ENCODE data around the gene PSTPIP2.
A peak's percentile ranks its signal among the peaks of the same experiment; 100 is the strongest.

The PSTPIP2 gene

DNA sequence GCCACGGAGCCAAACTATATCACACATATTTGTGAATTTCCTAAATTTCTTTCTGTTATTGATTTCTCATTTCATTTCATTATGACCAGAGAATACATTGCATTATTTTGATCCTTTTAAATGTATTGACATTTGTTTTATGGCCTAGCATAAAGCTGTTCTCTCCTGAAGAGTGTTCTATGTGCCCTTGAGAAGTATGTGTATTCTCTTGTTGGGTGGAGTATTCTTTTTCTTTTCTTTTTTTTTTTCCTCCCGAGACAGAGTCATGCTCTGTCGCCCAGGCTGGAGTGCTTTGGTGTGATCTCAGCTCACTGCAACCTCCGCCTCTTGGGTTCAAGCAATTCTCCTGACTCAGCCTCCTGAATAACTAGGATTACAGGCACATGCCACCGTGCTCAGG lies 37.3 kb upstream of the PSTPIP2 start:
- Histone ChIP-seq H3K4me3 (ENCODE audit: low read length, poor library complexity, severe bottlenecking) (no peak overlapping the region), H4K20me1 (ENCODE audit: insufficient read depth, low read length, poor library complexity, severe bottlenecking) (peaks cover 8% of the 10 kb centered on the region), H3K4me2 (ENCODE audit: low read depth, low read length, poor library complexity, severe bottlenecking) (peak overlapping the region; percentile 54), H3F3A (ENCODE audit: low read depth) (no peaks in the 10 kb centered on the region), H3K4me1 (ENCODE audit: insufficient read depth, low read length, poor library complexity, severe bottlenecking) (peaks cover 36% of the 10 kb centered on the region), H3K9ac (ENCODE audit: low read depth, low read length, poor library complexity, severe bottlenecking) (peak overlapping the region; percentile 41), H3K27me3 (ENCODE audit: insufficient read depth, low read length, poor library complexity, severe bottlenecking) (no peaks in the 10 kb centered on the region), H2AFZ (ENCODE audit: low read length) (no peak overlapping the region), H3K36me3 (ENCODE audit: insufficient read depth, low read length) (peaks cover 21% of the 10 kb centered on the region; the same call in 1 of the 2 replicates), H3K79me2 (ENCODE audit: insufficient read depth, low read length) (peaks cover 73% of the 10 kb centered on the region), H3K9me2 (replicated peaks; ENCODE audit: low read depth, low read length) (no peaks in the 10 kb centered on the region), H3K9me3 (ENCODE audit: insufficient read depth, low read depth, low read length) (no peaks in the 10 kb centered on the region)
- TF ChIP-seq EZH2phosphoT487 (IDR thresholded peaks at IDR 0.05; ENCODE audit: borderline replicate concordance): no peak
- TF ChIP-seq, protein P1, sequence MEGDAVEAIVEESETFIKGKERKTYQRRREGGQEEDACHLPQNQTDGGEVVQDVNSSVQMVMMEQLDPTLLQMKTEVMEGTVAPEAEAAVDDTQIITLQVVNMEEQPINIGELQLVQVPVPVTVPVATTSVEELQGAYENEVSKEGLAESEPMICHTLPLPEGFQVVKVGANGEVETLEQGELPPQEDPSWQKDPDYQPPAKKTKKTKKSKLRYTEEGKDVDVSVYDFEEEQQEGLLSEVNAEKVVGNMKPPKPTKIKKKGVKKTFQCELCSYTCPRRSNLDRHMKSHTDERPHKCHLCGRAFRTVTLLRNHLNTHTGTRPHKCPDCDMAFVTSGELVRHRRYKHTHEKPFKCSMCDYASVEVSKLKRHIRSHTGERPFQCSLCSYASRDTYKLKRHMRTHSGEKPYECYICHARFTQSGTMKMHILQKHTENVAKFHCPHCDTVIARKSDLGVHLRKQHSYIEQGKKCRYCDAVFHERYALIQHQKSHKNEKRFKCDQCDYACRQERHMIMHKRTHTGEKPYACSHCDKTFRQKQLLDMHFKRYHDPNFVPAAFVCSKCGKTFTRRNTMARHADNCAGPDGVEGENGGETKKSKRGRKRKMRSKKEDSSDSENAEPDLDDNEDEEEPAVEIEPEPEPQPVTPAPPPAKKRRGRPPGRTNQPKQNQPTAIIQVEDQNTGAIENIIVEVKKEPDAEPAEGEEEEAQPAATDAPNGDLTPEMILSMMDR (conservative IDR thresholded peaks at IDR 0.05; ENCODE audit: low read length): no peak

DNA sequence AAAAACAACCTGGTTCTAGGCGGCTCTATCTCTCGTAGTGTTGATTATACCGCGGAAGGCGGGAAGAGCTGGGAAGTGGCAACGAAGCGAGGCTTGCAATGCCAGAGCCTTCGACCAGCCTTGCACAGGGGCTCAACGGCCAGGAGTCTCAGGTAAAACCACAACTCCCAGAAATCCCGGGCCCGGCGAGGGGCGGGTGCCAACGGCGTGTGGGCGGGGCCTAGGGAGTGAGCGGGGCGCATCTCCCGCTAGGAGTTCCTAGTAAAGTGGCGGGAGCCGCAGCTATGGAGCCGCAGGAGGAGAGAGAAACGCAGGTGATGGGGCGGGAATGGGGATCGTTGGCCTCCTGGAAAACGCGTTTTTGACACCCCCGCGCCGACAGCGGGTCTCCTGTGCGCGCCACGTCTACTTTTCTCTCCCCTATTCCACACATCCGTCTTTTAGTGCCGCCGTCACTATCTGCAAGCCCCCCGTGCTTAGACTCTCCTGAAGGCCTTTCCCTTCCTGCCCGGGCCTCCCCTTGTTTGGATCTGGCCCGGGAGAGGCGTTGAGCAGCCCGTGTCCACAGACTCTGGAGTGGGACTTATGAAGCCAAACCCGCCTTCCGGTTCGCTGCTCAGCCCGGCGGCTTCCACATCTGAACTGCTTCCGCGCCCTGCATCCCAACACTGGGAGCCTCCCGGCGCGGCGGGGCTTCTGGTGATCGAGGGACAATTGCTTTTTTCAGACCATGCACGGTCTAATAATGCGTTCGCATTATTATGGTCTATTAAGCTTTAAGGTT lies 32.3 kb upstream of the PSTPIP2 start, which contains the start of gene HAUS1:
Gene HAUS1 (plus strand): TSS at position 258 of the 784 bp plus-strand sequence. CDS start 27 bp downstream, at position 285.
- H3K9me2 ChIP-seq (replicated peaks; ENCODE audit: low read depth, low read length): no peaks in the 10 kb centered on the region
- H3K9ac ChIP-seq (ENCODE audit: low read depth, low read length, poor library complexity, severe bottlenecking): peak within 1 kb of the TSS; percentile 89
- H3F3A ChIP-seq (ENCODE audit: low read depth): no peaks in the 10 kb centered on the region
- no peaks in the 10 kb centered on the region for H3K9me3 ChIP-seq (ENCODE audit: insufficient read depth, low read depth, low read length)
- no peaks in the 10 kb centered on the region for H3K27me3 ChIP-seq (ENCODE audit: insufficient read depth, low read length, poor library complexity, severe bottlenecking)
- TF ChIP-seq EZH2phosphoT487 (IDR thresholded peaks at IDR 0.05; ENCODE audit: borderline replicate concordance): no peak
- TF ChIP-seq, protein P1 (conservative IDR thresholded peaks at IDR 0.05; ENCODE audit: low read length): no peak
- peaks cover 8% of the 10 kb centered on the region for H4K20me1 ChIP-seq (ENCODE audit: insufficient read depth, low read length, poor library complexity, severe bottlenecking)
- peaks cover 51% of the 10 kb centered on the region for H3K79me2 ChIP-seq (ENCODE audit: insufficient read depth, low read length)
- peak within 1 kb of the TSS; percentile 91 for H3K4me3 ChIP-seq (ENCODE audit: low read length, poor library complexity, severe bottlenecking)
- peak within 1 kb of the TSS; percentile 86 for H3K4me2 ChIP-seq (ENCODE audit: low read depth, low read length, poor library complexity, severe bottlenecking)
- H3K4me1 ChIP-seq (ENCODE audit: insufficient read depth, low read length, poor library complexity, severe bottlenecking): peaks cover 31% of the 10 kb centered on the region
- H2AFZ ChIP-seq (ENCODE audit: low read length): peak within 1 kb of the TSS; percentile 98
- no peaks in the 10 kb centered on the region for H3K36me3 ChIP-seq (ENCODE audit: insufficient read depth, low read length)

DNA sequence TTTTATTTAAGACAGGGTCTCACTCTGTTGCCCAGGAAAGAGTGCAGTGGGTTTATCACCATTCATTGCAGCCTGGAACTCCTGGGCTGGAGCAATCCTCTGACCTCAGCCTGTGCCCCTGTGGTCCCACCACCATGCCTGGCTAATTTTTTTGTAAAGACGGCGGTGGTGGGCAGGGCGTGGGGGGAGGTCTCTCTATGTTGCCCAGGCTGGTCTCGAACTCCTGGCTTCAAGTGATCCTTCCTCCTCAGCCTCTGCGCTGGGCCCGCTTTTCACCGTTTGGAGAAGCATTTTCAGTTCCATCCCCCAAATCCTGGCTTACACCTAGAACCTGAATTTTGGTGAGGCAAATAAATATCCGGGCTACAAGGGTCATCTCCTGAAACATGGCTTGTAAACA lies 27.4 kb upstream of the PSTPIP2 start:
- no peak overlapping the region for H2AFZ ChIP-seq (ENCODE audit: low read length)
- TF ChIP-seq, protein P1 (conservative IDR thresholded peaks at IDR 0.05; ENCODE audit: low read length): no peak
- TF ChIP-seq EZH2phosphoT487 (IDR thresholded peaks at IDR 0.05; ENCODE audit: borderline replicate concordance): no peak
- no peaks in the 10 kb centered on the region for H3K27me3 ChIP-seq (ENCODE audit: insufficient read depth, low read length, poor library complexity, severe bottlenecking)

More for the DNA sequence above, 27.4 kb upstream of the PSTPIP2 start:
- no peaks in the 10 kb centered on the region for H3K9me3 ChIP-seq (ENCODE audit: insufficient read depth, low read depth, low read length)
- peaks cover 20% of the 10 kb centered on the region for H3K4me1 ChIP-seq (ENCODE audit: insufficient read depth, low read length, poor library complexity, severe bottlenecking)
- no peaks in the 10 kb centered on the region for H3F3A ChIP-seq (ENCODE audit: low read depth)
- peaks cover 7% of the 10 kb centered on the region for H3K36me3 ChIP-seq (ENCODE audit: insufficient read depth, low read length)
- no peak overlapping the region for H3K9ac ChIP-seq (ENCODE audit: low read depth, low read length, poor library complexity, severe bottlenecking)
- H3K79me2 ChIP-seq (ENCODE audit: insufficient read depth, low read length): peaks cover 48% of the 10 kb centered on the region
- no peak overlapping the region for H3K4me3 ChIP-seq (ENCODE audit: low read length, poor library complexity, severe bottlenecking)
- no peaks in the 10 kb centered on the region for H3K9me2 ChIP-seq (replicated peaks; ENCODE audit: low read depth, low read length)
- peaks cover 34% of the 10 kb centered on the region for H4K20me1 ChIP-seq (ENCODE audit: insufficient read depth, low read length, poor library complexity, severe bottlenecking)
- no peak overlapping the region for H3K4me2 ChIP-seq (ENCODE audit: low read depth, low read length, poor library complexity, severe bottlenecking)
